Mucosa of stomach (tissue), 1 donor: ENCODE results near the gene DOCK11.

ENCODE experiments used
- H3K27me3 ChIP-seq: one replicate; pipeline ENCODE4 v1.7.0; 2013; ENCODE audit warnings: mild to moderate bottlenecking, low read length; ENCODE audit not compliant: control insufficient read depth, insufficient read depth
- H3K36me3 ChIP-seq: one replicate; pipeline ENCODE4 v1.7.0; 2013; ENCODE audit warnings: low read length; ENCODE audit not compliant: control insufficient read depth, insufficient read depth
- H3K4me1 ChIP-seq: one replicate; pipeline ENCODE4 v1.7.0; 2013; ENCODE audit warnings: mild to moderate bottlenecking, low read length; ENCODE audit not compliant: control insufficient read depth, insufficient read depth
- H3K4me3 ChIP-seq: one replicate; pipeline ENCODE4 v1.7.0; 2013; ENCODE audit warnings: low read length
- H3K9ac ChIP-seq: one replicate; pipeline ENCODE4 v1.7.0; 2013; ENCODE audit warnings: mild to moderate bottlenecking, low read length, moderate library complexity
- H3K9me3 ChIP-seq: one replicate; pipeline ENCODE4 v1.7.0; 2013; ENCODE audit warnings: mild to moderate bottlenecking, low read length, moderate library complexity; ENCODE audit not compliant: control insufficient read depth
- donor health status: Pancreatic carcinoma.

Gene DOCK11

GRCh38 chrX:118523920-118524319 is 28.3 kb downstream of the DOCK11 start:
- Histone ChIP-seq H3K27me3 (no peaks in the 10 kb centered on the region), H3K4me1 (no peaks in the 10 kb centered on the region), H3K36me3 (no peaks in the 10 kb centered on the region), H3K9me3 (no peaks in the 10 kb centered on the region), H3K4me3 (no peak overlapping the region), H3K9ac (no peak overlapping the region)

- Histone ChIP-seq H3K36me3 (no peaks in the 10 kb centered on the region), H3K9ac (no peak overlapping the region), H3K27me3 (no peaks in the 10 kb centered on the region), H3K4me3 (no peak overlapping the region), H3K4me1 (no peaks in the 10 kb centered on the region), H3K9me3 (no peaks in the 10 kb centered on the region)
These were observed 28.7 kb downstream of the DOCK11 start for GRCh38 chrX:118524344-118524743.

DNA sequence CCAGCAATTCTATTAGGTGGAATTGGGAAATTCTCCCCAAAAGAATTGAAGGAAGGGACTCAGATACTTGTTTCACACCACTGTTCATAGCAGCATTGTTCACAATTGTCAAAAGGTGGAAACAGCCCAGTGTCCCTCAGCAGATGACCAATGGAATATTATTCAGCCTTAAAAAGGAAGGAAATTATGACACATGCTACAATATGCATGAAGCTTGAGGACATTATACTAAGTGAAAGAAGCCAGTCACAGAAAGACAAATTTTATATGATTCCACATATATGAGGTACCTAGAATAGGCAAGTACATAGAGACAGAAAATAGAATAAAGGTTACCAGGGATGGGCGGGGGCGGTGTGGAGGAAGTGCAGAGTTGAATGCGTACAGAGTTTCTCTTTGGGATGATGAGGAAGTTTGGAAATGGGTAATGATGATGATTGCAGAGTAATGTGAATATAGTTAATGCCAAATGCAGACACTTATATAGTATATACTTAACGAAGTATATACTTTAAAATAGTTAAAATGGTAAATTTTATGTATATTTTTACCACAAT is 29.6 kb downstream of the DOCK11 start:
- Histone ChIP-seq H3K27me3 (no peaks in the 10 kb centered on the region), H3K9ac (no peak overlapping the region), H3K9me3 (no peaks in the 10 kb centered on the region), H3K4me3 (no peak overlapping the region), H3K4me1 (no peaks in the 10 kb centered on the region), H3K36me3 (no peaks in the 10 kb centered on the region)

DNA sequence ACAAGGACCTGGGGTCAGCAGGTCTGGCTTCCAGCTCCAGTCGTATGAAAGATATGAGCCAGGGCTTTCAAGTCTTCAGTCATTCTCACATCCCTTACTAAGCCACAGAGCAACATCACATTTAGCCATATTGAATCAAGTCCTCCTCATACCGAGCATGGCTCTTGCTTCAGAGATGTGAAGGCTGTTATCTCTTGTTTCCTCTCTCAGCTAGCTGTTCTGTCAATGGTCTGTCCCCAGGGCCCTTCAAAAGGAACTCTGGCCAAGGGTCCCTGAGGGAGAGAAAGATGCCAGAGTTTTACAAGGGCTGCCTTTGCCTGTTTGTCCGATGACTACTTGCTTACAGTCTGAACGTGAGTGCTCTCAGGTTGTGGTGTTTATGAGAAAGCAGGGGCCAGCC is 30.5 kb downstream of the DOCK11 start:
- Histone ChIP-seq H3K27me3 (no peaks in the 10 kb centered on the region), H3K9me3 (no peaks in the 10 kb centered on the region), H3K4me1 (no peaks in the 10 kb centered on the region), H3K36me3 (no peaks in the 10 kb centered on the region), H3K4me3 (no peak overlapping the region), H3K9ac (no peak overlapping the region)

- Histone ChIP-seq H3K9ac (no peak overlapping the region), H3K4me3 (no peak overlapping the region), H3K27me3 (no peaks in the 10 kb centered on the region), H3K36me3 (no peaks in the 10 kb centered on the region), H3K4me1 (no peaks in the 10 kb centered on the region), H3K9me3 (no peaks in the 10 kb centered on the region)
These were observed 32.6 kb downstream of the DOCK11 start for GRCh38 chrX:118528071-118528737.

- Histone ChIP-seq H3K4me1 (no peaks in the 10 kb centered on the region), H3K4me3 (no peak overlapping the region), H3K36me3 (no peaks in the 10 kb centered on the region), H3K9ac (no peak overlapping the region), H3K9me3 (no peaks in the 10 kb centered on the region), H3K27me3 (no peaks in the 10 kb centered on the region)
These were observed 34.8 kb downstream of the DOCK11 start for GRCh38 chrX:118530219-118530911.

DNA sequence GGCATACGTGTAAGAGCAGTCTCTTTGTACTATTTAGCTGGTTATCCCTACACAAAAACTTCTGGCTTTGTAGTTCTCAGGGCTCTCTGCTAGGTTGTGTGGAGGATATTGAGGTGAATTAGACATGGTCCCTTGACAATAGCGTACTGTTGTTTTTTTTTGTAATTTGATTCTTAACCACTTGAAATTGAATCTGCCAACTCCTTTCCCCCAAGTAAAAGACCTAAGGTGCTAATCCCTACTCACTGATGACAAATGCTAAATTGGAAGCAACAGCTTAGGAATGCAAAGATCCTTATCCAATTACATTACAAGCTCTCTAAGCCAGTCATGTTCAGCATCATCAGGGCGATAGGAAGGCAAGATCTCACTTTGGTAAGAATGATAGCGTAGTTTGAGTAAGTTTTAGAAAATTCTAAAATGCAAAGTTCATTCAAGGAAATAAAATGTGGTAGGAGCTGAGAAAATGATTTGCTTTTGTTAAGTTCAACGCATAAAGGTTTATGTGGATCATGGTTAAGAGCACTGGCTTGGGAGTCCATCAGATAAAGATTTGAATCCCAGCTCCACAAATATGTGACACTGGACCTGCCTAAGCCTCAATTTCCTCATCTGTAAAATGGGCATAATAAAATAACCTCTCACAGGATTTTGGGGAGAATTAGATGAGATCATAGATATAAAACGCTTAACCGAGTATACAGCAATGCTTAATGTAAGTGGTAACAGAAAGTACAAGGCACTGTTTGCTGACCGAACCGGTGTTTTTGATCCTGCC is 39.3 kb downstream of the DOCK11 start:
- no peak overlapping the region for H3K9ac ChIP-seq
- no peaks in the 10 kb centered on the region for H3K9me3 ChIP-seq
- no peak overlapping the region for H3K4me3 ChIP-seq
- no peaks in the 10 kb centered on the region for H3K27me3 ChIP-seq
- H3K4me1 ChIP-seq = no peaks in the 10 kb centered on the region
- no peaks in the 10 kb centered on the region for H3K36me3 ChIP-seq

DNA sequence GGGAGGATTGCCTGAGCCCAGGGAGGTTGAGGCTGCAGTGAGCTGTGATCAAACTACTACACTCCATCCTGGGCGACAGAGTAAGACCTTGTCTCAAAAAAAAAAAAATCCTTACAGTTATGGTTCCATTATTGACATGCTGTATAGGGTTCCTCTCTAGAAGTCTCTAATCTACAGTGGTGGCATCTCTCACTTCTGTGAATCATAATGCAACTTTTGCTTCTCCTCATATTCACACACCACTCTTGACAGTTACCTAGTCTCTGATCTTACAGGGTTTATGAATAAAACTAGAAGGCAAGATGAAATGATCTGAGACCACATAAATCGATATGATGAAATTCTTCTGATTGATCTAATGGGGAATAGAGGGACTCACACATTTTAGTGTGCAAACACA is 40.6 kb downstream of the DOCK11 start:
- H3K36me3 ChIP-seq = no peaks in the 10 kb centered on the region
- no peaks in the 10 kb centered on the region for H3K4me1 ChIP-seq
- no peak overlapping the region for H3K4me3 ChIP-seq
- no peaks in the 10 kb centered on the region for H3K9me3 ChIP-seq
- no peaks in the 10 kb centered on the region for H3K27me3 ChIP-seq
- H3K9ac ChIP-seq = no peak overlapping the region

GRCh38 chrX:118536687-118537461 is 41.3 kb downstream of the DOCK11 start:
- H3K4me1 ChIP-seq = no peaks in the 10 kb centered on the region
- H3K9me3 ChIP-seq = no peaks in the 10 kb centered on the region
- no peaks in the 10 kb centered on the region for H3K36me3 ChIP-seq
- H3K27me3 ChIP-seq = no peaks in the 10 kb centered on the region
- no peak overlapping the region for H3K9ac ChIP-seq
- H3K4me3 ChIP-seq = no peak overlapping the region

DNA sequence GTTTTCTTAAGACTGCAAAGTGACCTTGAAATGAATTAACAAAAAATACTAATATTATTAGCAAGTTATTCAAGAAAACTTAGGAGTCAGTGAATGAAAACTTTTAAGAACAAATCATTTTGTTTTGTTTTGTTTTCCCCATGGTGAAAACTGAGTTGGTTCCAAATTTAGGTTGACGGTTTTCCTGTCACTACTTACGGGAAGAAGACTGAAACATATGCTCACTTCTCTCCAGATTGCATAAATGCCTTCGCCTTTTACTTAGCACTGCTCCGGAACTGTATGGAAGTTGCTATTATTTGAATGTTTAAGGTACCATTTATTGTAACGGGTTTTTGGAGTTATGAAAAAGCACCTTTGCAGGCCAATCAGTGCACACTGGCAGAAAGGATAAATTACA is 42.8 kb downstream of the DOCK11 start:
- Histone ChIP-seq H3K4me3 (no peak overlapping the region), H3K27me3 (no peaks in the 10 kb centered on the region), H3K4me1 (no peaks in the 10 kb centered on the region), H3K36me3 (no peaks in the 10 kb centered on the region), H3K9ac (no peak overlapping the region), H3K9me3 (no peaks in the 10 kb centered on the region)

DNA sequence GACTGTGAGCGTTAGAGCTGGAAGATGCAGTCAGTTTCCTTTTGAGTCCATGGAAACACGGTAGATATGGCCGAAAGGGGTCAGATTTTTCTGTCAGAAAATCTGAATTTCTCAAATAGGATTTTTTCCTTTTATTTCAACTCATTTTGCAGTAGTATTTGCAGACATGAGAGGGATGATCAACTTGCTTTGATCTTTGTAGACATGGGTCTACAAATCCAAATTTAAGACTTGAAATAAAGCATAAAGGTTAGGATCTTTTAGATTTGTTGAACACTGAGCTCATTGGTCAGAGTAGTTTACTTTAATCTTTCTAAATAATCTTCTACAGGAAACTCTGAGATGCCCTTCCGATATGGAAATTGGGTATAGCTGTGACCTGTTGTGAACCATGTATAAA is 44.7 kb downstream of the DOCK11 start:
- Histone ChIP-seq H3K4me1 (no peaks in the 10 kb centered on the region), H3K36me3 (no peaks in the 10 kb centered on the region), H3K4me3 (no peak overlapping the region), H3K27me3 (no peaks in the 10 kb centered on the region), H3K9ac (no peak overlapping the region), H3K9me3 (no peaks in the 10 kb centered on the region)
